ENCODE measurements around the gene UBASH3A.

DNA sequence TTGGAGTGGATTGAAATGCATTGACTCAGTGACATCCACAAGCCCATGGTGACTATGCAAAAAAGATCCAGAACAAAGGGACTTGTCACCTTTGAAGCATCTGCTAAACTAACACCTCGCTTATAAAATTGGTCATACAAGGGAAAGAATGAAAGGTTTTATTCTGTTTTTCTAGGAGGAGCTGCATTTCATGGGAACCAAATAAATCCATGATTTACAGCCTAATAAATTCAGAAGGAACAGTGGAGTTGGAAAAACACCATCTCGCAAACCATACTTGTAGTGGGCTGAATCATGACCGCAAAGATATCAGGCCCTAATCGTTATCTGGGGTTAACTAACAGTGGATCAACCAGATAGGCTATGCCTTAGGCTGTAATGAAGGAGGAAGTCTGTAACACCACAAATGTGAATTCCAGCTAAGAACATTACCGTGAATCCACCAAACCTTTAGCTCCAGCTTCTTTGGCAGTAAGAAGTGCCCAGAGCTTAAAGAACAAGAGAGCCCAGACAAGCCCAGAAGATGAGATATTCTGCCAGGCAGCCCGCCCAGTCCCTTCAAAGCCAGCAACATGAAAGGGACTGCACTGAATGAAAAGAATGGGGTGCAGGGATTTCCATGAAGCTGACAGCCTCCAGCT, 64.9 kb downstream of the UBASH3A start:
- TF ChIP-seq ZFP41 (tag by site-specific recombination; IDR thresholded peaks at IDR 0.05; ENCODE audit: borderline replicate concordance) (no peak), SP2 (tag by site-specific recombination; IDR thresholded peaks at IDR 0.05) (no peak), REPIN1 (tag by site-specific recombination; IDR thresholded peaks at IDR 0.05; ENCODE audit: low read depth) (no peak), ZSCAN30 (tag by site-specific recombination; IDR thresholded peaks at IDR 0.05) (no peak), ZNF140 (tag by site-specific recombination; IDR thresholded peaks at IDR 0.05) (no peak)
- TF ChIP-seq, protein P1, sequence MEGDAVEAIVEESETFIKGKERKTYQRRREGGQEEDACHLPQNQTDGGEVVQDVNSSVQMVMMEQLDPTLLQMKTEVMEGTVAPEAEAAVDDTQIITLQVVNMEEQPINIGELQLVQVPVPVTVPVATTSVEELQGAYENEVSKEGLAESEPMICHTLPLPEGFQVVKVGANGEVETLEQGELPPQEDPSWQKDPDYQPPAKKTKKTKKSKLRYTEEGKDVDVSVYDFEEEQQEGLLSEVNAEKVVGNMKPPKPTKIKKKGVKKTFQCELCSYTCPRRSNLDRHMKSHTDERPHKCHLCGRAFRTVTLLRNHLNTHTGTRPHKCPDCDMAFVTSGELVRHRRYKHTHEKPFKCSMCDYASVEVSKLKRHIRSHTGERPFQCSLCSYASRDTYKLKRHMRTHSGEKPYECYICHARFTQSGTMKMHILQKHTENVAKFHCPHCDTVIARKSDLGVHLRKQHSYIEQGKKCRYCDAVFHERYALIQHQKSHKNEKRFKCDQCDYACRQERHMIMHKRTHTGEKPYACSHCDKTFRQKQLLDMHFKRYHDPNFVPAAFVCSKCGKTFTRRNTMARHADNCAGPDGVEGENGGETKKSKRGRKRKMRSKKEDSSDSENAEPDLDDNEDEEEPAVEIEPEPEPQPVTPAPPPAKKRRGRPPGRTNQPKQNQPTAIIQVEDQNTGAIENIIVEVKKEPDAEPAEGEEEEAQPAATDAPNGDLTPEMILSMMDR (tag by site-specific recombination; IDR thresholded peaks at IDR 0.05), result no peak
- TF ChIP-seq, protein P2, sequence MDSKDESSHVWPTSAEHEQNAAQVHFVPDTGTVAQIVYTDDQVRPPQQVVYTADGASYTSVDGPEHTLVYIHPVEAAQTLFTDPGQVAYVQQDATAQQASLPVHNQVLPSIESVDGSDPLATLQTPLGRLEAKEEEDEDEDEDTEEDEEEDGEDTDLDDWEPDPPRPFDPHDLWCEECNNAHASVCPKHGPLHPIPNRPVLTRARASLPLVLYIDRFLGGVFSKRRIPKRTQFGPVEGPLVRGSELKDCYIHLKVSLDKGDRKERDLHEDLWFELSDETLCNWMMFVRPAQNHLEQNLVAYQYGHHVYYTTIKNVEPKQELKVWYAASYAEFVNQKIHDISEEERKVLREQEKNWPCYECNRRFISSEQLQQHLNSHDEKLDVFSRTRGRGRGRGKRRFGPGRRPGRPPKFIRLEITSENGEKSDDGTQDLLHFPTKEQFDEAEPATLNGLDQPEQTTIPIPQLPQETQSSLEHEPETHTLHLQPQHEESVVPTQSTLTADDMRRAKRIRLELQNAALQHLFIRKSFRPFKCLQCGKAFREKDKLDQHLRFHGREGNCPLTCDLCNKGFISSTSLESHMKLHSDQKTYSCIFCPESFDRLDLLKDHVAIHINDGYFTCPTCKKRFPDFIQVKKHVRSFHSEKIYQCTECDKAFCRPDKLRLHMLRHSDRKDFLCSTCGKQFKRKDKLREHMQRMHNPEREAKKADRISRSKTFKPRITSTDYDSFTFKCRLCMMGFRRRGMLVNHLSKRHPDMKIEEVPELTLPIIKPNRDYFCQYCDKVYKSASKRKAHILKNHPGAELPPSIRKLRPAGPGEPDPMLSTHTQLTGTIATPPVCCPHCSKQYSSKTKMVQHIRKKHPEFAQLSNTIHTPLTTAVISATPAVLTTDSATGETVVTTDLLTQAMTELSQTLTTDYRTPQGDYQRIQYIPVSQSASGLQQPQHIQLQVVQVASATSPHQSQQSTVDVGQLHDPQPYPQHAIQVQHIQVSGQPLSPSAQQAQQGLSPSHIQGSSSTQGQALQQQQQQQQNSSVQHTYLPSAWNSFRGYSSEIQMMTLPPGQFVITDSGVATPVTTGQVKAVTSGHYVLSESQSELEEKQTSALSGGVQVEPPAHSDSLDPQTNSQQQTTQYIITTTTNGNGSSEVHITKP (tag by site-specific recombination; IDR thresholded peaks at IDR 0.05), result no peak
